ENCODE results near the gene CCNJL. TPM values are rescaled to one million over a fixed set of nuclear protein-coding genes. Genes with fewer than 3 reads are reported as not detected.

CCNJL gene
- total RNA-seq, 1 experiment from 2014 or later = 7.6 TPM

- BruUV-seq (replicated peaks) = no TSS peak
- H3K9me3 ChIP-seq (ENCODE audit: low read depth, low read length, poor library complexity, severe bottlenecking) = no peaks in the 10 kb centered on the region
- POLR2A ChIA-PET (ENCODE audit: low non-redundant PET) = no interaction called here
- no peaks in the 10 kb centered on the region for H3K36me3 ChIP-seq (ENCODE audit: insufficient read depth, low read length, poor library complexity, severe bottlenecking)
- CTCF ChIA-PET = no interaction called here
- no peak for TF ChIP-seq CTCF (conservative IDR thresholded peaks at IDR 0.05; ENCODE audit: low read depth, low read length)
- no peak for TF ChIP-seq EZH2 (IDR thresholded peaks at IDR 0.05; ENCODE audit: borderline replicate concordance, low read depth, low read length, poor library complexity, severe bottlenecking)
- peaks cover 54% of the 10 kb centered on the region for H3K4me1 ChIP-seq (ENCODE audit: insufficient read depth, low read length, poor library complexity, severe bottlenecking)
- DNase-seq (ENCODE audit: low spot score) = no peak
- no peaks in the 10 kb centered on the region for H3K27me3 ChIP-seq (replicated peaks; ENCODE audit: insufficient read depth, low read depth, low read length, poor library complexity)
- intact Hi-C loops (cut with micrococcal nuclease; ENCODE audit: unreplicated experiment) = no loop called here
- no peak overlapping the region for H3K4me3 ChIP-seq (ENCODE audit: low read depth, low read length, poor library complexity, severe bottlenecking)
- H3K27ac ChIP-seq (ENCODE audit: low read depth, low read length, poor library complexity, severe bottlenecking) = peak overlapping the region; percentile 92
These were observed 44.2 kb downstream of the CCNJL start for GRCh38 chr5:160268121-160268520.

GRCh38 chr5:160266752-160267345 is 45.5 kb downstream of the CCNJL start:
- ChIA-PET CTCF (no interaction called here), POLR2A (ENCODE audit: low non-redundant PET) (no interaction called here)
- Histone ChIP-seq H3K36me3 (ENCODE audit: insufficient read depth, low read length, poor library complexity, severe bottlenecking) (no peaks in the 10 kb centered on the region), H3K27ac (ENCODE audit: low read depth, low read length, poor library complexity, severe bottlenecking) (no peak overlapping the region), H3K4me3 (ENCODE audit: low read depth, low read length, poor library complexity, severe bottlenecking) (no peak overlapping the region), H3K9me3 (ENCODE audit: low read depth, low read length, poor library complexity, severe bottlenecking) (no peaks in the 10 kb centered on the region), H3K27me3 (replicated peaks; ENCODE audit: insufficient read depth, low read depth, low read length, poor library complexity) (no peaks in the 10 kb centered on the region), H3K4me1 (ENCODE audit: insufficient read depth, low read length, poor library complexity, severe bottlenecking) (peaks cover 54% of the 10 kb centered on the region)
- no peak for DNase-seq (ENCODE audit: low spot score)
- no peak for TF ChIP-seq CTCF (conservative IDR thresholded peaks at IDR 0.05; ENCODE audit: low read depth, low read length)
- intact Hi-C loops (cut with micrococcal nuclease; ENCODE audit: unreplicated experiment) = no loop called here
- BruUV-seq (replicated peaks) = no TSS peak

- H3K4me3 ChIP-seq (ENCODE audit: low read depth, low read length, poor library complexity, severe bottlenecking) = no peak overlapping the region
- H3K27me3 ChIP-seq (replicated peaks; ENCODE audit: insufficient read depth, low read depth, low read length, poor library complexity) = no peaks in the 10 kb centered on the region
- H3K4me1 ChIP-seq (ENCODE audit: insufficient read depth, low read length, poor library complexity, severe bottlenecking) = peaks cover 59% of the 10 kb centered on the region
- H3K9me3 ChIP-seq (ENCODE audit: low read depth, low read length, poor library complexity, severe bottlenecking) = no peaks in the 10 kb centered on the region
- ChIA-PET POLR2A (ENCODE audit: low non-redundant PET) (no interaction called here), CTCF (no interaction called here)
- H3K27ac ChIP-seq (ENCODE audit: low read depth, low read length, poor library complexity, severe bottlenecking) = no peak overlapping the region
- intact Hi-C loops (cut with micrococcal nuclease; ENCODE audit: unreplicated experiment) = no loop called here
- H3K36me3 ChIP-seq (ENCODE audit: insufficient read depth, low read length, poor library complexity, severe bottlenecking) = no peaks in the 10 kb centered on the region
- TF ChIP-seq CTCF (conservative IDR thresholded peaks at IDR 0.05; ENCODE audit: low read depth, low read length) = no peak
- TF ChIP-seq EZH2 (IDR thresholded peaks at IDR 0.05; ENCODE audit: borderline replicate concordance, low read depth, low read length, poor library complexity, severe bottlenecking) = no peak
- DNase-seq (ENCODE audit: low spot score) = no peak
- no TSS peak for BruUV-seq (replicated peaks)
These were observed 46.3 kb downstream of the CCNJL start for GRCh38 chr5:160266044-160266443.
